Amniotic epithelial cell (primary cell): ENCODE data around the gene RPS6KA2.

ENCODE experiments used
- DNase-seq: peaks from one replicate; pipeline ENCODE4 v3.0.0-alpha.2; 2010; ENCODE audit warnings: low read depth

RPS6KA2 gene

DNA sequence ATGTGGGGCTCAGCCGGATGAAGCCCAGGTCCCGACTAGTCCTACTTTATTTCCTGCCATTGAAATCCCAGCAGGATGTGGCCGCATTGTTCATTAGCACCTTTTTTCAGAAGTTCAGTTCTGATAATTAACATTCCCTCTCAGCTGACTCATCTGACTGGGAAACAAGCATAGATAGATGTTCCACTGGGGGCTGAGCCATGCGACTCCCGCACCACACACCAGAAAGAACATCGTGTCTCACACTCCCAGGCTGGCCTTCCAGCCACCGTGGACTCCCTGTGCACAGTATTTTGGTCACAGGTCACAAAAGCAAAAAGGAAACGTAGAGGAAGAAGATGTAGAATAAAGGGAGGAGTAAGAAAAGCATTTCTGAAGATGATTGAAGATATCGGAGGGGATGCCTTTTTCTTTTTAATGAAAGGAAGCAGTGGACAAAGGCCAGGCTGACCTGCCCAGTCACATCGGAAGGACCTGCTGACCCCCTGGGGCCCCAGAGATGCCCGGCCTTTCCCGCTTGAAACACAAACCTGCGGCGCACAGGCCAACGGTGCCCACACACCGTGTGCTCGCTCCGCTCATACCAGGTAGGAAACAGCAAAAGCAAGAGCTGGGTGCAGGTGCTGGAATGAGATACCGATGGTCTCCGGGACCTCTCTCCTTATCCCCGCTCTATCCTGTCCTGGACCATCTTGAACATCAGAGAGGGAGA lies 11.8 kb downstream of the RPS6KA2 start:
- peak; percentile 75 for DNase-seq

DNA sequence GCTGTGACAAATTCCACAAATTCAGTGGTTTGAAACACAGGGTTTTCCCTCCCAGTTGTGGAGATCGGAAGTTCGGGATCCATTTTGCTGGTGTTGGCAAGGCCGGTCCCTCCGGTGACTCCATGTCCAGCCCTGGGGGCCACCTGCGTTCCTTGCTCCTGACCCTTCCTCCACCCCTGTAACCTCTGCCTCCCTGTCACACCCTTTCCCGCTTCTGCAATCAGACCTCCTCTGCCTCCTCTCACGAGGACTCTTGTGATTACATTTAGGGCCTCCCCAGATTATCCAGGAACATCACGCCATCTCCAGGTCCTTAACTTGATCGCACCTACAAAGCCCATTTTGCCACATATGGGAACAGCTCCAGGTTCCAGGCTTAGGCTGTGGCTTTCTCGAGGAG lies 12.5 kb downstream of the RPS6KA2 start:
- no peak for DNase-seq

GRCh38 chr6:166614171-166614583 lies 12.9 kb downstream of the RPS6KA2 start:
- DNase-seq: no peak

- no peak for DNase-seq
Observed at GRCh38 chr6:166613027-166613426, 14.0 kb downstream of the RPS6KA2 start.

GRCh38 chr6:166612471-166612881 lies 14.6 kb downstream of the RPS6KA2 start:
- DNase-seq: peak; percentile 64

- no peak for DNase-seq
Observed at GRCh38 chr6:166611631-166612030, 15.4 kb downstream of the RPS6KA2 start.

DNA sequence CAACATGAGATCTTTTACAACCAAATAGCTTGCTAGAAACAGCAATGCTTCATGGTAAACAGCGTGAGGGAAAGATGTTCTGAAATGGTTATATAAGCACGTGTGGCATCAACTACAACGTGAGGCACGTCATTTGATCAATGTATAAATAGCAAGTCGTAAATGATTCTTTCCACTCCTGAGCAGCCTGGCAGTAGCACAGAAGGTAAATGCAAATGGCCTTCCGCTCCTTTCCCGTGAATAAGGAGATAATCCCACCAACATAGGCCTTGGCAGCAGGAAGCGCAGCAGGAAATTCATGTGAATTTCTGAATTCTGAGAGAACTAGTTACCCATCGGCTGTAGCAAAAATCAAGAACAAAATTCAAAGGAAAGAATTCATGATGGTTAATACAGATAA lies 17.0 kb downstream of the RPS6KA2 start:
- no peak for DNase-seq

- DNase-seq: peak; percentile 94
Observed at GRCh38 chr6:166608774-166609173, 18.3 kb downstream of the RPS6KA2 start.

DNA sequence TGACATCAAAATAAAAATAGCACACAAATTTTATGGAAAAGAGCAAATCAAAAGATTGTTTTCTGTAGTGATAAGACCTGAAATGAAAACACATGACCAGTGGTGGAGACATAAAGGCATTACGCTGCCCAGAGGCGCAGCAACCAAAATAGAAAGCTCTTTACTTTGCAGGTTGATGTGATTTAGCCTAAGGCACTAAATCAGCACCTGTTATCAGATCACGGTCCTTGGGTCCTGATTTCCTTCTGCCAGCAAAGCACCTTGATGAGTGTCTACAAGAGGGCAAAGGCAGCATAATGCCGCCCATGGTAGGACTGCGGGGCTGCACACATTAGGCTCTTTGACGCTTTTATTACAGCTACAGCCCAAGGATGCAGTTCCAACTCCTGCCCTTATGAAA lies 21.3 kb downstream of the RPS6KA2 start:
- DNase-seq: no peak

GRCh38 chr6:166604911-166605310 lies 22.1 kb downstream of the RPS6KA2 start:
- DNase-seq: no peak

DNA sequence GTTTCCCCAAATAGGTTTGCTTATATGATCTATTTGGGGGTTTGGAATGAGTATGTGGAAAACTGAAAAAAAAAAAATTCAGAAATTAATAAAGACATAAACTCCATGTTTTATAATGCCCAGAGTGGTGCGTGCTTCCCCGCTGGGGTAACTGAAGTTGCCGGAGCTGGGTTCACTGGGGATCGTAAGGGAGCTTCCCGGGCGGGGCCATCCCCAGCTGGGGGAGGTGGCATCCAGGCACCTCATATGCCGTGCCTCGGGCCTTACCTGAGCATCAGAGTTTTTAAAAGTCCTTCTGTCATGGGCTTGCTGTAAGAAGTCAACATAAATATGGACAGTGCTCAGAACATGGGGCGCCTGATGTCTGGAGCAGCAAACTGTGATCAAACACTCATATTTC lies 22.7 kb downstream of the RPS6KA2 start:
- DNase-seq: no peak

GRCh38 chr6:166603043-166603690 lies 23.9 kb downstream of the RPS6KA2 start:
- DNase-seq: no peak

GRCh38 chr6:166601956-166602355 lies 25.1 kb downstream of the RPS6KA2 start:
- no peak for DNase-seq

GRCh38 chr6:166600931-166601330 lies 26.1 kb downstream of the RPS6KA2 start:
- peak; percentile 41 for DNase-seq

DNA sequence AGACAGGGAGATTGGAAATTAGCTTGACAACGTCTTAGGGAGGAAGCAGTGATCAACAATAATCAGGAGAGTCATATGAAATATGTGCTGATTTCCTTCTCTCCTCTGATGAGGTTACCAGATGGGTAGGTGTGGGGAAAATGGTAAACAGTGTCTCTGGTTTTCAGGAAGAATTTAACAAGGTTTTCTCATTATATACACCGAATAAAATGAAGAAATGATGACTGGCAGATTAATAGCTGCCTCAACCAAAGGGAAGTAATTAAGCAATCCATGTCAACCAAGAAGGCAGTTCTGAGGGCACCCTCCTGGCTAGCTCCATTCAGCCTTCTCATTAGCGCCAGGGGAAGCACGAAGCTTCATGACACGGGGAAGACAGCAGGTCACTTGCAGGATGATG lies 27.8 kb downstream of the RPS6KA2 start:
- no peak for DNase-seq

- DNase-seq: peak; percentile 99
Observed at GRCh38 chr6:166598441-166599138, 28.5 kb downstream of the RPS6KA2 start.

- DNase-seq: no peak
Observed at GRCh38 chr6:166597711-166598440, 29.2 kb downstream of the RPS6KA2 start.

- DNase-seq: no peak
Observed at GRCh38 chr6:166596776-166597507, 30.1 kb downstream of the RPS6KA2 start.

DNA sequence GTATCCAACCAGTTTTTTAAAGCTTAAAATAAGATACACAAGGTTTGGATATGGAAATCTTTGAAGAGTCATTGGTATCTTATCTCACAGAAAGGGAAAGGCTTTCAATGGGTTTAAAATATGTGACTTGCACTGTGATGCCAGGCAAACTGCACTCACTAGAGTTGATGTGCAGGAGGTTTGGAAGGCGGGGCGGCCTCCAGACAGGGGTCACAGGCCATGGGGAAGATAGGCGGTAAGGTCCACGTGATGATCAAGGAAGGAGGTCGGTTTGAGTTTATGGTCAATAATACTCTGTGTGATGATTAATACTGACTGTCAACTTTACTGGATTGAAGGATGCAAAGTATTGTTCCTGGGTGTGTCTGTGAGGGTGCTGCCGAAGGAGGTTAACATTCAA lies 31.1 kb downstream of the RPS6KA2 start:
- DNase-seq: no peak

DNA sequence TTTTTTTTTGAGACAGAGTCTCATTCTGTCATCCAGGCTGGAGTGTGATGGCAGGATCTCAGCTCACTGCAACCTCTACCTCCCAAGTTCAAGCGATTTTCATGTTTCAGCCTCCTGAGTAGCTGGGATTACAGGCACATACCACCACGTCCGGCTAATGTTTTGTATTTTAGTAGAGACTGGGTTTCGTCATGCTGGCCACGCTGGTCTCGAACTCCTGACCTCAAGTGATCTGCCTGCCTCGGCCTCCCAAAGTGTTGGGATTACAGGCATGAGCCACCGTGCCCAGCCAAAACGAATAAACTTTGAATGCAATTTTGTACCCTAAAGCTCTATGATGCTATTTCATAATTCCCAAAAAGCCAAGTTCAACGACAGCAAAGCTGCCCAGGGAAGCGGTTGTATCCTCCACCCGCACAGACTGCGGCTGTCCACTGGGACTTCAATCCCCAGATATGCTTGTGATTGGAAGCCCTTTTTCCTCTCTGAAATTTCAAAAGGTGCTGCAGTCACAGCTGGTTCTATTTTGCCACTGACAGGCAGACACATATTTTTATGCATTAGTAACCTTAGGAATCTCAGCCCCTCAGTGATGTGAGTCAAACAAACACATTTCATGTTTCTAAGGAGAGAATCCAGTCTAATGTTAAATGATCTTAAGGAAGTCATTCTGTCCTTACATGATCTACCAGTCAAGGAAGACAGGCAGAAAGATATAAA lies 31.8 kb downstream of the RPS6KA2 start:
- DNase-seq: peak; percentile 85

- peak; percentile 89 for DNase-seq
Observed at GRCh38 chr6:166592821-166593220, 34.2 kb downstream of the RPS6KA2 start.
